WTC11 (cell line): ENCODE measurements around the gene ECM2. TPM values are rescaled to one million over a fixed set of nuclear protein-coding genes. Genes with fewer than 3 reads are reported as not detected.

Experiments
- ATAC-seq: fragments of 200-7000 bp; cut with Tn5 transposase; 2 replicates; pipeline ENCODE4 v1.10.0; 2021; ENCODE audit warnings: mild to moderate bottlenecking, moderate library complexity
- CTCF ChIA-PET: fragments of 300-600 bp; sonication (Branson Sonifier 250); formaldehyde crosslinking; loops from one replicate; lab custom pipeline; 2021; ENCODE audit warnings: antibody characterized with exemption; lab: Charles Lee
- POLR2A ChIA-PET: fragments of 350-600 bp; sonication (Branson Sonifier 250); formaldehyde crosslinking; loops from one replicate; lab custom pipeline; 2021; ENCODE audit warnings: antibody characterized with exemption; lab: Charles Lee
- DNase-seq: peaks from one replicate; pipeline ENCODE4 v3.0.0; 2021; ENCODE audit warnings: low spot score
- H3K27ac Mint-ChIP-seq: 2 replicates; pipeline ENCODE4 v1.8.0; 2021; ENCODE audit warnings: mixed read lengths
- H3K27me3 Mint-ChIP-seq: 2 replicates; pipeline ENCODE4 v1.8.0; 2021; ENCODE audit warnings: low read depth, mild to moderate bottlenecking, moderate library complexity, mixed read lengths
- H3K36me3 Mint-ChIP-seq: 2 replicates; pipeline ENCODE4 v1.8.0; 2021; ENCODE audit warnings: mixed read lengths
- H3K4me1 Mint-ChIP-seq: 2 replicates; pipeline ENCODE4 v1.8.0; 2022; ENCODE audit warnings: mixed read lengths
- H3K4me3 Mint-ChIP-seq: 2 replicates; pipeline ENCODE4 v1.8.0; 2021; ENCODE audit warnings: mild to moderate bottlenecking, moderate library complexity, mixed read lengths
- H3K9me3 Mint-ChIP-seq: 2 replicates; pipeline ENCODE4 v1.8.0; 2021; ENCODE audit warnings: mixed read lengths
- AFF4 ChIP-seq: sonication (generic); formaldehyde crosslinking; IDR thresholded peaks from 2 replicates; pipeline ENCODE4 v1.8.1; 2023; ENCODE audit warnings: mild to moderate bottlenecking, missing genetic modification reagents, borderline replicate concordance
- CREB1 ChIP-seq: sonication (generic); formaldehyde crosslinking; IDR thresholded peaks from 2 replicates; pipeline ENCODE4 v1.8.0; 2023; ENCODE audit warnings: mild to moderate bottlenecking, missing genetic modification reagents
- E2F1 ChIP-seq: sonication (generic); formaldehyde crosslinking; IDR thresholded peaks from 2 replicates; pipeline ENCODE4 v1.8.0; 2022; ENCODE audit warnings: mild to moderate bottlenecking, missing genetic modification reagents
- ESRRA ChIP-seq: sonication (generic); formaldehyde crosslinking; IDR thresholded peaks from 2 replicates; pipeline ENCODE4 v1.8.1; 2022; ENCODE audit warnings: mild to moderate bottlenecking, missing genetic modification reagents, borderline replicate concordance
- FOXP4 ChIP-seq: sonication (generic); formaldehyde crosslinking; IDR thresholded peaks from 2 replicates; pipeline ENCODE4 v1.8.0; 2022; ENCODE audit warnings: mild to moderate bottlenecking, missing genetic modification reagents
- GTF2I ChIP-seq: fragments of 250-450 bp; sonication (Bioruptor Pico); conservative IDR thresholded peaks from 2 replicates; pipeline ENCODE4 v1.4.0; 2021; ENCODE audit warnings: mild to moderate bottlenecking
- HMGXB4 ChIP-seq: sonication (generic); formaldehyde crosslinking; IDR thresholded peaks from 2 replicates; pipeline ENCODE4 v1.8.1; 2023; ENCODE audit warnings: mild to moderate bottlenecking, moderate library complexity, missing genetic modification reagents
- IRF2 ChIP-seq: sonication (generic); formaldehyde crosslinking; IDR thresholded peaks from 2 replicates; pipeline ENCODE4 v1.8.0; 2022; ENCODE audit warnings: low read depth, missing genetic modification reagents, borderline replicate concordance
- MLX ChIP-seq: sonication (generic); formaldehyde crosslinking; IDR thresholded peaks from 2 replicates; pipeline ENCODE4 v1.8.1; 2023; ENCODE audit warnings: mild to moderate bottlenecking, missing genetic modification reagents, moderate library complexity
- MXD4 ChIP-seq: fragments of 250-450 bp; sonication (Bioruptor Pico); IDR thresholded peaks from 2 replicates; pipeline ENCODE4 v1.8.0; 2021; ENCODE audit warnings: mild to moderate bottlenecking, moderate library complexity, borderline replicate concordance
- NFATC4 ChIP-seq: fragments of 250-450 bp; sonication (Bioruptor Pico); IDR thresholded peaks from 2 replicates; pipeline ENCODE4 v1.9.0; 2021; ENCODE audit warnings: mild to moderate bottlenecking
- SP1 ChIP-seq: sonication (generic); formaldehyde crosslinking; conservative IDR thresholded peaks from 2 replicates; pipeline ENCODE4 v1.8.1; 2022; ENCODE audit warnings: missing genetic modification reagents
- TEAD1 ChIP-seq: sonication (generic); formaldehyde crosslinking; IDR thresholded peaks from 2 replicates; pipeline ENCODE4 v1.8.0; 2022; ENCODE audit warnings: mild to moderate bottlenecking, missing genetic modification reagents
- TEAD4 ChIP-seq: sonication (generic); formaldehyde crosslinking; IDR thresholded peaks from 2 replicates; pipeline ENCODE4 v1.8.0; 2022; ENCODE audit warnings: mild to moderate bottlenecking, missing genetic modification reagents
- TP53 ChIP-seq: sonication (generic); formaldehyde crosslinking; IDR thresholded peaks from 2 replicates; pipeline ENCODE4 v1.8.1; 2023; ENCODE audit warnings: mild to moderate bottlenecking, missing genetic modification reagents
- ZBTB43 ChIP-seq: sonication (generic); formaldehyde crosslinking; IDR thresholded peaks from 2 replicates; pipeline ENCODE4 v1.8.1; 2023; ENCODE audit warnings: mild to moderate bottlenecking, missing genetic modification reagents
- ZNF138 ChIP-seq: sonication (generic); formaldehyde crosslinking; conservative IDR thresholded peaks from 2 replicates; pipeline ENCODE4 v1.8.1; 2022; ENCODE audit warnings: mild to moderate bottlenecking, moderate library complexity, missing genetic modification reagents
- ZNF219 ChIP-seq: sonication (generic); formaldehyde crosslinking; IDR thresholded peaks from 2 replicates; pipeline ENCODE4 v1.8.0; 2023; ENCODE audit warnings: missing genetic modification reagents, mild to moderate bottlenecking, borderline replicate concordance
- ZNF317 ChIP-seq: sonication (generic); formaldehyde crosslinking; IDR thresholded peaks from 2 replicates; pipeline ENCODE4 v1.8.1; 2023; ENCODE audit warnings: low read depth, mild to moderate bottlenecking, moderate library complexity, missing genetic modification reagents, borderline replicate concordance
- ZSCAN18 ChIP-seq: fragments of 250-450 bp; sonication (Bioruptor Pico); IDR thresholded peaks from 2 replicates; pipeline ENCODE4 v2.1.2; 2022; ENCODE audit warnings: mild to moderate bottlenecking, moderate library complexity
- total RNA-seq: library from RNA; stranded (reverse); gene quantifications from 3 replicates; pipeline ENCODE4 v1.2.3, GENCODE V29; 2021

Gene ECM2
- total RNA-seq, 1 experiment from 2014 or later: not detected

GRCh38 chr9:92480291-92480771 is 55.5 kb downstream of the ECM2 start (continued):
- TF ChIP-seq E2F1 (no peak), ZNF219 (CRISPR knock-in tag) (no peak), TEAD4 (CRISPR knock-in tag) (no peak), ZNF317 (CRISPR knock-in tag) (no peak), IRF2 (CRISPR knock-in tag) (no peak), ZNF138 (CRISPR knock-in tag) (no peak), NFATC4 (no peak), CREB1 (CRISPR knock-in tag) (no peak), GTF2I (CRISPR knock-in tag) (no peak), ZSCAN18 (no peak)

- CTCF ChIA-PET: no interaction called here
- Mint-ChIP-seq H3K27ac (no peak overlapping the region), H3K4me3 (no peak overlapping the region), H3K4me1 (peaks cover 17% of the 10 kb centered on the region), H3K36me3 (peaks cover 2% of the 10 kb centered on the region; the same call in 1 of the 2 replicates), H3K27me3 (no peaks in the 10 kb centered on the region), H3K9me3 (peaks cover 4% of the 10 kb centered on the region)
- TF ChIP-seq TEAD1 (CRISPR knock-in tag): no peak
- TF ChIP-seq ESRRA (CRISPR knock-in tag): no peak
- no peak for TF ChIP-seq HMGXB4 (CRISPR knock-in tag)
- TF ChIP-seq SP1 (CRISPR knock-in tag): no peak
- no peak for TF ChIP-seq ZBTB43 (CRISPR knock-in tag)
- no peak for TF ChIP-seq MLX (CRISPR knock-in tag)
- no peak for TF ChIP-seq MXD4 (CRISPR knock-in tag)
- no peak for TF ChIP-seq FOXP4 (CRISPR knock-in tag)
- TF ChIP-seq AFF4 (CRISPR knock-in tag): no peak
- no peak for TF ChIP-seq TP53
- POLR2A ChIA-PET: no interaction called here
- DNase-seq: no peak
- ATAC-seq: no peak
These were observed 56.4 kb downstream of the ECM2 start for GRCh38 chr9:92479346-92479745.
